Inflammatory macrophage treated with lipopolysaccharide for 1 hour (primary cell): ENCODE measurements around the gene ASB16.

Experiments
- DNase-seq, 2 donors: peaks; one replicate each; pipeline ENCODE4 v3.0.0-alpha.2; 2020 to 2022

The ASB16 gene

GRCh38 chr17:44211281-44212265 is 41.1 kb downstream of the ASB16 start:
- no peak for DNase-seq

- DNase-seq: no peak
Observed at GRCh38 chr17:44212507-44213402, 42.3 kb downstream of the ASB16 start.

GRCh38 chr17:44213403-44214229 is 43.1 kb downstream of the ASB16 start:
- no peak for DNase-seq

GRCh38 chr17:44214230-44214494 is 43.7 kb downstream of the ASB16 start:
- no peak for DNase-seq

GRCh38 chr17:44214896-44215295 is 44.4 kb downstream of the ASB16 start:
- DNase-seq: no peak

GRCh38 chr17:44216173-44216572 is 45.7 kb downstream of the ASB16 start:
- no peak for DNase-seq

- DNase-seq: no peak
Observed at GRCh38 chr17:44216694-44217093, 46.2 kb downstream of the ASB16 start.

- DNase-seq: no peak
Observed at GRCh38 chr17:44217738-44218343, 47.3 kb downstream of the ASB16 start.

GRCh38 chr17:44218344-44219107 is 48.0 kb downstream of the ASB16 start:
- peak; percentile 87 to 90 for DNase-seq

GRCh38 chr17:44219108-44219615 is 48.7 kb downstream of the ASB16 start:
- peak; percentile 49 to 70 for DNase-seq

- no peak for DNase-seq
Observed at GRCh38 chr17:44219616-44220212, 49.2 kb downstream of the ASB16 start, which contains the start of gene UBTF. UBTF (minus strand) TSS chr17:44219675; CDS start chr17:44218229, 1,446 bp downstream.

GRCh38 chr17:44220213-44221083 is 49.9 kb downstream of the ASB16 start:
- DNase-seq: peak; percentile 33 to 50

GRCh38 chr17:44221084-44221861 is 50.8 kb downstream of the ASB16 start:
- peak; percentile 71 for DNase-seq

GRCh38 chr17:44221862-44222111 is 51.3 kb downstream of the ASB16 start:
- no peak for DNase-seq

- DNase-seq: peak; percentile 40 to 55
Observed at GRCh38 chr17:44222112-44222869, 51.8 kb downstream of the ASB16 start.

GRCh38 chr17:44223541-44224071 is 53.1 kb downstream of the ASB16 start:
- DNase-seq: no peak
